Trophoblast cell (in vitro differentiated cells and primary cell): ENCODE measurements around the gene ARNT2.
A peak's percentile ranks its signal among the peaks of the same experiment; 100 is the strongest.

ENCODE experiments used
- DNase-seq, 2 donors: peaks; one replicate each; pipeline ENCODE4 v3.0.0-alpha.2; 2016
- H2AFZ ChIP-seq: 2 replicates; pipeline ENCODE4 v1.6.1; 2013; ENCODE audit warnings: low read length, moderate library complexity, mild to moderate bottlenecking; ENCODE audit not compliant: insufficient read depth, poor library complexity
- H2AK5ac ChIP-seq: 2 replicates; pipeline ENCODE4 v1.6.1; 2013; ENCODE audit warnings: mild to moderate bottlenecking, low read length
- H2BK120ac ChIP-seq: 2 replicates; pipeline ENCODE4 v1.6.1; 2013; ENCODE audit warnings: low read length, mild to moderate bottlenecking, moderate library complexity; ENCODE audit not compliant: insufficient read depth, poor library complexity
- H2BK12ac ChIP-seq: 2 replicates; pipeline ENCODE4 v1.6.1; 2013; ENCODE audit warnings: mild to moderate bottlenecking, low read length, moderate library complexity
- H2BK5ac ChIP-seq: 2 replicates; pipeline ENCODE4 v1.6.1; 2013; ENCODE audit warnings: low read length, low read depth, moderate library complexity, mild to moderate bottlenecking; ENCODE audit not compliant: poor library complexity
- H3K14ac ChIP-seq: 2 replicates; pipeline ENCODE4 v1.6.1; 2013; ENCODE audit warnings: mild to moderate bottlenecking, low read length
- H3K18ac ChIP-seq: 2 replicates; pipeline ENCODE4 v1.6.1; 2013; ENCODE audit warnings: mild to moderate bottlenecking, low read length
- H3K23ac ChIP-seq: 2 replicates; pipeline ENCODE4 v1.6.1; 2013; ENCODE audit warnings: low read length
- H3K27ac ChIP-seq: 2 replicates; pipeline ENCODE4 v1.5.1; 2013; ENCODE audit warnings: low read depth, mild to moderate bottlenecking, inconsistent platforms, low read length, moderate library complexity
- H3K27me3 ChIP-seq: 2 replicates; pipeline ENCODE4 v1.6.1; 2013; ENCODE audit warnings: inconsistent platforms, mild to moderate bottlenecking, low read length, moderate library complexity; ENCODE audit not compliant: insufficient read depth
- H3K36me3 ChIP-seq, 2 experiments: 1 replicate in 1 of 2; 2 replicates in 1 of 2; pipeline ENCODE4 v1.6.1; 2013; ENCODE audit warnings: low read length in 2 of 2, mild to moderate bottlenecking in 2 of 2, moderate library complexity in 1 of 2; ENCODE audit not compliant: insufficient read depth in 2 of 2, control insufficient read depth in 1 of 2
- H3K4ac ChIP-seq: 2 replicates; pipeline ENCODE4 v1.6.1; 2013; ENCODE audit warnings: low read depth, mild to moderate bottlenecking, low read length, moderate library complexity
- H3K4me1 ChIP-seq, 2 experiments: 1 replicate in 1 of 2; 2 replicates in 1 of 2; pipeline ENCODE4 v1.6.1; 2013; ENCODE audit warnings: low read length in 2 of 2, mild to moderate bottlenecking in 2 of 2, moderate library complexity in 1 of 2; ENCODE audit not compliant: insufficient read depth in 2 of 2, control insufficient read depth in 1 of 2
- H3K4me2 ChIP-seq: 2 replicates; pipeline ENCODE4 v1.6.1; 2013; ENCODE audit warnings: inconsistent platforms, mild to moderate bottlenecking, low read length, moderate library complexity
- H3K4me3 ChIP-seq: 2 replicates; pipeline ENCODE4 v1.5.1; 2013; ENCODE audit warnings: mild to moderate bottlenecking, low read depth, low read length, inconsistent platforms
- H3K79me1 ChIP-seq: one replicate; pipeline ENCODE4 v1.6.1; 2013; ENCODE audit warnings: low read length
- H3K79me2 ChIP-seq: 2 replicates; pipeline ENCODE4 v1.6.1; 2013; ENCODE audit warnings: low read length, mild to moderate bottlenecking; ENCODE audit not compliant: control insufficient read depth, insufficient read depth, poor library complexity
- H3K9ac ChIP-seq: 2 replicates; pipeline ENCODE4 v1.6.1; 2013; ENCODE audit warnings: mild to moderate bottlenecking, low read length
- H3K9me3 ChIP-seq: 2 replicates; pipeline ENCODE4 v1.6.1; 2013; ENCODE audit warnings: low read depth, mild to moderate bottlenecking, control low read depth, inconsistent platforms, low read length; ENCODE audit not compliant: insufficient read depth
- H4K12ac ChIP-seq: 2 replicates; pipeline ENCODE4 v1.6.1; 2013; ENCODE audit warnings: low read depth, mild to moderate bottlenecking, low read length, moderate library complexity
- H4K8ac ChIP-seq: 2 replicates; pipeline ENCODE4 v1.6.1; 2013; ENCODE audit warnings: low read depth, mild to moderate bottlenecking, low read length, moderate library complexity
- H4K91ac ChIP-seq: one replicate; pipeline ENCODE4 v1.6.1; 2013; ENCODE audit warnings: low read depth, mild to moderate bottlenecking, low read length, moderate library complexity
- WGBS: extraction: QIAGEN DNeasy Blood & Tissue Kit; methylation state at CpG from one replicate; pipeline ENCODE4 v1.1.7; 2013; ENCODE audit warnings: missing lambda C conversion rate; ENCODE audit not compliant: insufficient read length, insufficient coverage; ENCODE audit errors: extremely low coverage; 5-methylcytosine and 5-hydroxymethylcytosine counted together

ARNT2 gene

GRCh38 chr15:80506286-80506893, 102.2 kb downstream of the ARNT2 start:
- Histone ChIP-seq H3K4me3 (no peak overlapping the region), H2BK120ac (no peak overlapping the region), H4K12ac (no peak overlapping the region), H3K14ac (no peak overlapping the region), H3K4ac (no peak overlapping the region), H4K8ac (no peak overlapping the region), H3K36me3 (no peaks in the 10 kb centered on the region), H3K9ac (no peak overlapping the region), H3K4me1 (peaks cover 12 to 20% of the 10 kb centered on the region in 2 experiments), H2AFZ (no peak overlapping the region), H3K27me3 (no peaks in the 10 kb centered on the region), H3K27ac (no peak overlapping the region), H4K91ac (no peak overlapping the region), H3K9me3 (peaks cover 2% of the 10 kb centered on the region), H3K4me2 (no peak overlapping the region), H2BK12ac (no peak overlapping the region), H3K23ac (no peak overlapping the region), H2BK5ac (no peak overlapping the region), H3K79me2 (no peaks in the 10 kb centered on the region), H2AK5ac (no peak overlapping the region), H3K18ac (no peak overlapping the region), H3K79me1 (peaks cover 2% of the 10 kb centered on the region)
- no CpG with 5 or more reads among the region's 5 CpGs for WGBS
- DNase-seq, result no peak

GRCh38 chr15:80507131-80507530, 102.9 kb downstream of the ARNT2 start:
- Histone ChIP-seq H3K23ac (no peak overlapping the region), H3K14ac (no peak overlapping the region), H3K79me2 (no peaks in the 10 kb centered on the region), H3K4me2 (no peak overlapping the region), H4K12ac (no peak overlapping the region), H4K8ac (no peak overlapping the region), H4K91ac (no peak overlapping the region), H3K4me1 (peaks cover 8 to 13% of the 10 kb centered on the region in 2 experiments), H3K36me3 (no peaks in the 10 kb centered on the region), H3K27me3 (no peaks in the 10 kb centered on the region), H2BK12ac (no peak overlapping the region), H2AK5ac (no peak overlapping the region), H2BK120ac (no peak overlapping the region), H2BK5ac (no peak overlapping the region), H2AFZ (no peak overlapping the region), H3K9me3 (peaks cover 2% of the 10 kb centered on the region), H3K79me1 (peaks cover 2% of the 10 kb centered on the region), H3K18ac (no peak overlapping the region), H3K4ac (no peak overlapping the region), H3K9ac (no peak overlapping the region), H3K27ac (no peak overlapping the region), H3K4me3 (no peak overlapping the region)
- DNase-seq, result no peak
- WGBS, result no CpG with 5 or more reads among the region's 5 CpGs

- DNase-seq, result peak in 1 of 2 donors; percentile 33
- Histone ChIP-seq H3K79me2 (no peaks in the 10 kb centered on the region), H3K4me2 (no peak overlapping the region), H3K14ac (no peak overlapping the region), H2AK5ac (no peak overlapping the region), H3K36me3 (no peaks in the 10 kb centered on the region), H3K27ac (no peak overlapping the region), H4K8ac (no peak overlapping the region), H3K27me3 (no peaks in the 10 kb centered on the region), H3K79me1 (no peaks in the 10 kb centered on the region), H4K91ac (no peak overlapping the region), H2BK120ac (no peak overlapping the region), H2BK5ac (no peak overlapping the region), H3K18ac (no peak overlapping the region), H3K4me3 (no peak overlapping the region), H4K12ac (no peak overlapping the region), H2AFZ (no peak overlapping the region), H3K4ac (no peak overlapping the region), H3K23ac (no peak overlapping the region), H3K9ac (no peak overlapping the region), H2BK12ac (no peak overlapping the region), H3K4me1 (peaks cover 3 to 8% of the 10 kb centered on the region in 2 experiments), H3K9me3 (no peaks in the 10 kb centered on the region)
- no CpG with 5 or more reads among the region's 18 CpGs for WGBS
Measured at GRCh38 chr15:80507638-80508316, 103.6 kb downstream of the ARNT2 start.

GRCh38 chr15:80508783-80509182, 104.6 kb downstream of the ARNT2 start:
- H2BK12ac ChIP-seq, result no peak overlapping the region
- no peaks in the 10 kb centered on the region for H3K36me3 ChIP-seq
- H3K4me1 ChIP-seq, result peaks cover 3 to 5% of the 10 kb centered on the region in 2 experiments
- whole genome bisulfite sequencing, result no CpG with 5 or more reads among the region's 4 CpGs
- H3K27me3 ChIP-seq, result no peaks in the 10 kb centered on the region
- no peak overlapping the region for H4K91ac ChIP-seq
- H3K4me2 ChIP-seq, result no peak overlapping the region
- no peak overlapping the region for H3K4me3 ChIP-seq
- H3K27ac ChIP-seq, result no peak overlapping the region
- no peak overlapping the region for H3K9ac ChIP-seq
- no peaks in the 10 kb centered on the region for H3K79me1 ChIP-seq
- H2BK5ac ChIP-seq, result no peak overlapping the region
- no peak overlapping the region for H3K4ac ChIP-seq
- no peak overlapping the region for H4K12ac ChIP-seq
- H2AK5ac ChIP-seq, result no peak overlapping the region
- no peak overlapping the region for H3K23ac ChIP-seq
- no peak for DNase-seq
- no peaks in the 10 kb centered on the region for H3K9me3 ChIP-seq
- no peak overlapping the region for H3K14ac ChIP-seq
- H3K18ac ChIP-seq, result no peak overlapping the region
- no peak overlapping the region for H2AFZ ChIP-seq
- H2BK120ac ChIP-seq, result no peak overlapping the region
- H4K8ac ChIP-seq, result no peak overlapping the region
- H3K79me2 ChIP-seq, result no peaks in the 10 kb centered on the region
